Transverse colon (tissue), 4 donors: Measurements from ENCODE around the gene CCNL1.

ENCODE experiments used
- POLR2A ChIP-seq: fragments of 450-650 bp; IDR thresholded peaks from one replicate; pipeline ENCODE4 v1.6.1; 2016; ENCODE audit warnings: antibody characterized with exemption, mild to moderate bottlenecking, moderate library complexity
- POLR2AphosphoS5 ChIP-seq, 3 donors: sonication (generic); formaldehyde crosslinking; IDR thresholded peaks; one replicate each; pipeline ENCODE4 v1.6.1; 2016; ENCODE audit warnings: antibody characterized with exemption in 3 of 3
- TF ChIP-seq, protein P1 (sequence below), 5 experiments: fragments of 200-600 bp in 3 of 5; fragments of 450-650 bp in 2 of 5; sonication (generic) in 3 of 5; IDR thresholded peaks; 1 replicate in 2 of 5; 2 replicates in 3 of 5; pipeline ENCODE4 v1.5.1; 2016 to 2017; ENCODE audit warnings: antibody characterized with exemption in 5 of 5, inconsistent platforms in 3 of 5, mild to moderate bottlenecking in 2 of 5, moderate library complexity in 1 of 5

- TF ChIP-seq, protein P1, sequence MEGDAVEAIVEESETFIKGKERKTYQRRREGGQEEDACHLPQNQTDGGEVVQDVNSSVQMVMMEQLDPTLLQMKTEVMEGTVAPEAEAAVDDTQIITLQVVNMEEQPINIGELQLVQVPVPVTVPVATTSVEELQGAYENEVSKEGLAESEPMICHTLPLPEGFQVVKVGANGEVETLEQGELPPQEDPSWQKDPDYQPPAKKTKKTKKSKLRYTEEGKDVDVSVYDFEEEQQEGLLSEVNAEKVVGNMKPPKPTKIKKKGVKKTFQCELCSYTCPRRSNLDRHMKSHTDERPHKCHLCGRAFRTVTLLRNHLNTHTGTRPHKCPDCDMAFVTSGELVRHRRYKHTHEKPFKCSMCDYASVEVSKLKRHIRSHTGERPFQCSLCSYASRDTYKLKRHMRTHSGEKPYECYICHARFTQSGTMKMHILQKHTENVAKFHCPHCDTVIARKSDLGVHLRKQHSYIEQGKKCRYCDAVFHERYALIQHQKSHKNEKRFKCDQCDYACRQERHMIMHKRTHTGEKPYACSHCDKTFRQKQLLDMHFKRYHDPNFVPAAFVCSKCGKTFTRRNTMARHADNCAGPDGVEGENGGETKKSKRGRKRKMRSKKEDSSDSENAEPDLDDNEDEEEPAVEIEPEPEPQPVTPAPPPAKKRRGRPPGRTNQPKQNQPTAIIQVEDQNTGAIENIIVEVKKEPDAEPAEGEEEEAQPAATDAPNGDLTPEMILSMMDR (IDR thresholded peaks at IDR 0.05): no peak
- TF ChIP-seq POLR2A: no peak
- TF ChIP-seq POLR2AphosphoS5 (IDR thresholded peaks at IDR 0.05): no peak
Measured at GRCh38 chr3:157119369-157119951, 40.5 kb downstream of the CCNL1 start.
